Measurements from ENCODE around the gene DNAJB4.

DNA sequence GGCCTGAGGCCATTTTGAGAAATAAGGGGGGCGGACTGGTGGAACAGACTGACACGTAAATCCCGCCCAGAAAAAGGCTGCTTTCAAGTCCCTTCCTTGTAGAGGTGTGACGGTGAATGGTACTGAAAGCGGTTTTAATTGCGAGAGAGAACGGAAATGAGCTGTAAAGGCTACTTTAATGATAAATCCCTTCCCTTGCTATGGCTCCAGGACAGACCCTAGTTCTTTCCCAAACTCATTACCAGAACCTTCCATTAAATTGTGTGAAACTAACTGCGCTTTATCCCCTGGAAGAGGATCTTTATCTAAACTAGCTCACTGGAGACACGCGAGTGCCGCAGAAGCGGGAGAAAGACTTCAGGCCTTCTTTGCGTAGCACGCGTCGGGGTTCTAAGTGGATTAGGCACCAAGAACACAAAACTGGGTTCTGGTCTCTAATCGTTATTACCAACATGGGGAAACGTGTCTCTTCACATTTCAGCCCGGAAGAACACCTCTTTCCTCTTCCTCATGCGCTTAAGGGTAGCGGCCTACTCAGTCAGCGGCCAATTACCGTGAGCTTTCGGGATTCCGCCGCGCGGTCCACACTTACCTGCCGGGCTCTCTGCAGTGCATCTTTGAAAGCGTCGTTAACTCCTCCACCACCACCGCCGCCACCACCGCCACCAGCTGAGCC, 26.3 kb upstream of the DNAJB4 start:
- TF ChIP-seq POLR2AphosphoS5 (IDR thresholded peaks at IDR 0.05) (peak; percentile 73), POLR2A (IDR thresholded peaks at IDR 0.05) (peak in 1 of 2 donors; percentile 36), EP300 (IDR thresholded peaks at IDR 0.05) (no peak)
- TF ChIP-seq, protein P1, sequence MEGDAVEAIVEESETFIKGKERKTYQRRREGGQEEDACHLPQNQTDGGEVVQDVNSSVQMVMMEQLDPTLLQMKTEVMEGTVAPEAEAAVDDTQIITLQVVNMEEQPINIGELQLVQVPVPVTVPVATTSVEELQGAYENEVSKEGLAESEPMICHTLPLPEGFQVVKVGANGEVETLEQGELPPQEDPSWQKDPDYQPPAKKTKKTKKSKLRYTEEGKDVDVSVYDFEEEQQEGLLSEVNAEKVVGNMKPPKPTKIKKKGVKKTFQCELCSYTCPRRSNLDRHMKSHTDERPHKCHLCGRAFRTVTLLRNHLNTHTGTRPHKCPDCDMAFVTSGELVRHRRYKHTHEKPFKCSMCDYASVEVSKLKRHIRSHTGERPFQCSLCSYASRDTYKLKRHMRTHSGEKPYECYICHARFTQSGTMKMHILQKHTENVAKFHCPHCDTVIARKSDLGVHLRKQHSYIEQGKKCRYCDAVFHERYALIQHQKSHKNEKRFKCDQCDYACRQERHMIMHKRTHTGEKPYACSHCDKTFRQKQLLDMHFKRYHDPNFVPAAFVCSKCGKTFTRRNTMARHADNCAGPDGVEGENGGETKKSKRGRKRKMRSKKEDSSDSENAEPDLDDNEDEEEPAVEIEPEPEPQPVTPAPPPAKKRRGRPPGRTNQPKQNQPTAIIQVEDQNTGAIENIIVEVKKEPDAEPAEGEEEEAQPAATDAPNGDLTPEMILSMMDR (IDR thresholded peaks at IDR 0.05): no peak
